Stimulated activated CD4-positive, alpha-beta T cell treated with anti-CD3 and anti-CD28 coated beads, TNF-alpha, amount 100 ng/mL, for 4 hours (primary cell): ENCODE measurements around the gene SERPING1.

ENCODE experiments used
- DNase-seq, 3 experiments: peaks; one replicate each; pipeline ENCODE4 v3.0.0-alpha.2; 2020; ENCODE audit warnings: low read depth in 3 of 3

SERPING1 gene

GRCh38 chr11:57652662-57653061, 55.2 kb downstream of the SERPING1 start:
- DNase-seq, result no peak

DNA sequence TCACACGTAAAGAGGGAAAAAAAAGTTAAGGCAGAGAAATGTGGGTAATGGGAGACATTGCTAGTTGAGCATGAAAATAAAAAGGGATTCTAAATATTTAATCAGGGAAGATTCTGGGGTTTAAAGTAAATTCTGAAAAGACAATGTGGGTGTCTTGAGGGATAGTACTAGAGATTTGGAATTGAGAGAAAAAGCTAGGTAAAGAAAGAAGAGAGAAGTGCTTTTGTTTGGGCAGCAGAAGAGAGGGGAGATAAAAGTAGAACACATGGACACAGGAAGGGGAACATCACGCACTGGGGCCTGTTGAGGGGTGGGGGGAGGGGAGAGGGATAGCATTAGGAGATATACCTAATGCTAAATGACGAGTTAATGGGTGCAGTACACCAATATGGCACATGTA, 55.7 kb downstream of the SERPING1 start:
- DNase-seq, result no peak

DNA sequence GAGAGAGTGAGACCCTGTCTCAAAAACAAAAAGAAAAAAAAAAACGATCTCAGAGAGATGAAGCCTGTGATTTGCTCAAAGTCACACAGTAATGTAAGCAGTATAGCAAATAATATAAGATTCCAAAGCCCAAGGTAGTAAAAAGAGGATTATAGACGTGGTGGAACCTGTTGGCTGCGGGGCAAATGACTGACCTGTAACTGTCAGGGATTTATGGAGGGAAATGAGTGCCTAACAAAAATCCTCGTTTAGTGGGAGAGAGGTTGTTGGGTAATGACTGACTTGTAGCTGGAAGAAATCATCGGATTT, 59.4 kb downstream of the SERPING1 start:
- DNase-seq, result no peak

GRCh38 chr11:57657194-57658022, 59.9 kb downstream of the SERPING1 start, which contains the start of gene CLP1:
Gene CLP1 (plus strand): TSS chr11:57657762. CDS start chr11:57659477, 1,715 bp downstream.
- peak; percentile 95 to 99 (median 98) for DNase-seq

DNA sequence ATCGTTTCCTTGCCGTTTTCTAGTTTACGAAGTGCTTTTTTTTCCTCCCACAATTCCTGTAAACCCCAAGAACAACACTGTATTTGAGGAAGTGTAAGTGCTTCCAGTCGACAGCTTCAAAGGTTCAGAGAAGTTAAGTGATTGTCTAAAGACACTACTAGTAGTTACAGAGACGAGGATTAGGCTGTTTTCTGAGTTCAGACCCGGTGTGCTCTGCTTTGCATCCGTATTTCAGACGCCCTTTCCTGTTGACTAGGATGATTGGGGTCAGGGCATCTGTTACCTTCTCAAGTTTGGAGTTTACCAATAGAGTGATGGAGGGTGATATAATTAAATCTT, 60.5 kb downstream of the SERPING1 start:
- DNase-seq, result no peak

DNA sequence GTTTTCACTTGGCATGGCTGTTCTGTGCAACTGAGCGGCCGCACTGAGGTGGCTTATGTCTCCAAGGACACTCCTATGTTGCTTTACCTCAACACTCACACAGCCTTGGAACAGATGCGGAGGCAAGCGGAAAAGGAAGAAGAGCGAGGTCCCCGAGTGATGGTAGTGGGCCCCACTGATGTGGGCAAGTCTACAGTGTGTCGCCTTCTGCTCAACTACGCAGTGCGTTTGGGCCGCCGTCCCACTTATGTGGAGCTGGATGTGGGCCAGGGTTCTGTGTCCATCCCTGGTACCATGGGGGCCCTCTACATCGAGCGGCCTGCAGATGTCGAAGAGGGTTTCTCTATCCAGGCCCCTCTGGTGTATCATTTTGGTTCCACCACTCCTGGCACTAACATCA, 62.2 kb downstream of the SERPING1 start:
- no peak for DNase-seq

DNA sequence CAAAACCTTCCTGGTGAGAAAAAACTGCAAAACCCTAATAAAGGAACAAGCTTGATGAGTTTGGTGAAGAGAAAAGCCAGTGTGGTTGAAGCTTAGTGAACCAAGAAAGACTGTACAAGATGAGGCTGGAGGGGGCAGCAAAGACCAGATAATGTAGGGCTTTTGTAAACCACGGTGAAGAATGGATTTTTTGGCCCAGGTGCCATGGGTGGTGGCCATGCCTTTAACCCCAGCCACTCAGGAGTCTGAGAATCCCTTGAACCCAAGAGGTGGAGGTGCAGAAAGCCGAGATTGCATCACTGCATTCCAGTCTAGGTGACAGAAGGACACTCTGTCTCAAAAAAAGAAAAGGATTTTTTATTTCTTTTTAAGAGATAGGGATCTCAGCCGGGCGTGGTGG, 65.4 kb downstream of the SERPING1 start:
- no peak for DNase-seq

- DNase-seq, result no peak
These were observed 66.5 kb downstream of the SERPING1 start for GRCh38 chr11:57663975-57664374.
